HG02678 (cell line): ENCODE measurements around the gene TOR1AIP2.
A peak's percentile ranks its signal among the peaks of the same experiment; 100 is the strongest.
"Not testable (repeated sequence)": the region's sequence is repeated elsewhere in the genome, so short reads cannot be mapped to it uniquely, and the experiment has no call there.

Experiments used
- ATAC-seq: cut with Tn5 transposase; IDR thresholded peaks from one replicate; pipeline ENCODE4 v1.9.1; 2021; ENCODE audit warnings: mild to moderate bottlenecking, moderate library complexity; ENCODE audit not compliant: unreplicated experiment

The TOR1AIP2 gene

GRCh38 chr1:179876300-179876715, 1.3 kb downstream of the TOR1AIP2 start:
- ATAC-seq = no peak

- ATAC-seq = no peak
Measured at GRCh38 chr1:179875596-179876299, 1.9 kb downstream of the TOR1AIP2 start.

- no peak for ATAC-seq
Measured at GRCh38 chr1:179873438-179873851, 4.2 kb downstream of the TOR1AIP2 start.

GRCh38 chr1:179872558-179872957, 5.0 kb downstream of the TOR1AIP2 start:
- ATAC-seq = no peak

- no peak for ATAC-seq
Measured at GRCh38 chr1:179871940-179872339, 5.7 kb downstream of the TOR1AIP2 start.

GRCh38 chr1:179870870-179871269, 6.7 kb downstream of the TOR1AIP2 start:
- ATAC-seq = no peak

GRCh38 chr1:179867493-179868330, 9.9 kb downstream of the TOR1AIP2 start:
- peak; percentile 84 for ATAC-seq

- no peak for ATAC-seq
Measured at GRCh38 chr1:179866616-179867015, 11.0 kb downstream of the TOR1AIP2 start.

- no peak for ATAC-seq
Measured at GRCh38 chr1:179865377-179865776, 12.2 kb downstream of the TOR1AIP2 start.

GRCh38 chr1:179860652-179861051, 17.0 kb downstream of the TOR1AIP2 start:
- ATAC-seq = no peak

GRCh38 chr1:179857009-179857408, 20.6 kb downstream of the TOR1AIP2 start:
- ATAC-seq = no peak

GRCh38 chr1:179856296-179856695, 21.3 kb downstream of the TOR1AIP2 start:
- no peak for ATAC-seq

GRCh38 chr1:179855831-179856230, 21.8 kb downstream of the TOR1AIP2 start:
- not testable (repeated sequence) for ATAC-seq

GRCh38 chr1:179853102-179853501, 24.5 kb downstream of the TOR1AIP2 start:
- ATAC-seq = no peak

GRCh38 chr1:179848233-179848632, 29.4 kb downstream of the TOR1AIP2 start:
- ATAC-seq = no peak

GRCh38 chr1:179840107-179840506, 37.5 kb downstream of the TOR1AIP2 start:
- no peak for ATAC-seq

GRCh38 chr1:179836686-179837445, 40.7 kb downstream of the TOR1AIP2 start:
- not testable (repeated sequence) for ATAC-seq

GRCh38 chr1:179831852-179832699, 45.5 kb downstream of the TOR1AIP2 start:
- ATAC-seq = no peak

GRCh38 chr1:179831225-179831624, 46.4 kb downstream of the TOR1AIP2 start:
- ATAC-seq = no peak

- no peak for ATAC-seq
Measured at GRCh38 chr1:179828554-179829110, 49.0 kb downstream of the TOR1AIP2 start.
